K562 (cell line): ENCODE measurements around the gene TRPM6.

ENCODE experiments used
- ARID3A ChIP-seq: IDR thresholded peaks from 2 replicates; pipeline ENCODE4 v1.6.1; 2012; ENCODE audit warnings: low read depth, low read length, improper control_type of control experiment, borderline replicate concordance
- CTCF ChIP-seq, 3 experiments: IDR thresholded peaks in 2 of 3; conservative IDR thresholded peaks in 1 of 3; 2 replicates each; pipeline ENCODE4 v1.5.1; 2011 to 2012; ENCODE audit warnings: low read length in 3 of 3, mild to moderate bottlenecking in 3 of 3, control low read depth in 2 of 3, improper control_type of control experiment in 1 of 3, inconsistent platforms in 1 of 3, low read depth in 1 of 3, mixed read lengths in 1 of 3, moderate library complexity in 1 of 3; ENCODE audit not compliant: insufficient read depth in 2 of 3
- FIP1L1 ChIP-seq: fragments of 200-400 bp; formaldehyde crosslinking; IDR thresholded peaks from 2 replicates; pipeline ENCODE4 v1.6.1; 2018; ENCODE audit warnings: mild to moderate bottlenecking, low read depth, low read length; ENCODE audit not compliant: poor library complexity, severe bottlenecking
- HDGF ChIP-seq: fragments of 450-650 bp; IDR thresholded peaks from 2 replicates; pipeline ENCODE4 v1.6.1; 2016
- MAZ ChIP-seq, 2 experiments: fragments of 450-650 bp in 1 of 2; sonication (generic) in 1 of 2; formaldehyde crosslinking; IDR thresholded peaks in 1 of 2; conservative IDR thresholded peaks in 1 of 2; 2 replicates each; pipeline versions ENCODE4 v1.4.0 to v1.5.0; 2020; ENCODE audit warnings: mild to moderate bottlenecking in 1 of 2, missing genetic modification reagents in 1 of 2
- SRSF1 ChIP-seq: fragments of 200-400 bp; formaldehyde crosslinking; IDR thresholded peaks from 2 replicates; pipeline ENCODE4 v1.6.1; 2017; ENCODE audit warnings: mild to moderate bottlenecking, low read depth, low read length, moderate library complexity
- TAF1 ChIP-seq: IDR thresholded peaks from 2 replicates; pipeline ENCODE4 v1.6.1; 2011; ENCODE audit warnings: mild to moderate bottlenecking, low read length, moderate library complexity; ENCODE audit not compliant: insufficient read depth, control insufficient read depth, severe bottlenecking; ENCODE audit errors: extremely low read depth
- TGIF2 ChIP-seq: sonication (generic); formaldehyde crosslinking; IDR thresholded peaks from 2 replicates; pipeline ENCODE4 v1.8.1; 2022; ENCODE audit warnings: mild to moderate bottlenecking, missing genetic modification reagents, moderate library complexity
- THAP7 ChIP-seq: fragments of 250-450 bp; sonication (Bioruptor Pico); IDR thresholded peaks from 2 replicates; pipeline ENCODE4 v1.5.0; 2021
- ZNF124 ChIP-seq: sonication (generic); formaldehyde crosslinking; IDR thresholded peaks from 2 replicates; pipeline ENCODE4 v1.8.1; 2022; ENCODE audit warnings: missing genetic modification reagents
- ZNF407 ChIP-seq: fragments of 450-650 bp; IDR thresholded peaks from 2 replicates; pipeline ENCODE4 v1.6.1; 2016; ENCODE audit warnings: low read depth
- ZNF449 ChIP-seq: fragments of 250-450 bp; sonication (Bioruptor Pico); IDR thresholded peaks from 2 replicates; pipeline ENCODE4 v1.8.0; 2022; ENCODE audit warnings: moderate library complexity, mild to moderate bottlenecking, inconsistent platforms
- ZNF699 ChIP-seq: fragments of 250-450 bp; sonication (Bioruptor Pico); IDR thresholded peaks from 2 replicates; pipeline ENCODE4 v1.8.0; 2021; ENCODE audit warnings: mild to moderate bottlenecking, moderate library complexity; ENCODE audit not compliant: insufficient replicate concordance

GRCh38 chr9:74724317-74724716 lies 163.4 kb downstream of the TRPM6 start:
- TF ChIP-seq CTCF (IDR thresholded peaks at IDR 0.05 in 2 of 3, conservative IDR thresholded peaks at IDR 0.05 in 1 of 3; ENCODE audit: insufficient read depth in 2 of 3, low read depth in 1 of 3, low read length in 3 of 3) (no peak), THAP7 (CRISPR knock-in tag) (no peak), TAF1 (no peak), FIP1L1 (no peak), ZNF407 (no peak), ZNF124 (CRISPR knock-in tag) (no peak), ARID3A (no peak), TGIF2 (CRISPR knock-in tag) (no peak), ZNF699 (CRISPR knock-in tag) (no peak), MAZ (CRISPR knock-in tag; conservative IDR thresholded peaks at IDR 0.05 in 1 of 2, IDR thresholded peaks at IDR 0.05 in 1 of 2) (no peak), SRSF1 (no peak), ZNF449 (CRISPR knock-in tag) (no peak), HDGF (no peak)
